Spinal cord (tissue), 10 donors: ENCODE data around the gene TNK2. TPM values are rescaled to one million over a fixed set of nuclear protein-coding genes. Genes with fewer than 3 reads are reported as not detected.
"Not testable (repeated sequence)": the region's sequence is repeated elsewhere in the genome, so short reads cannot be mapped to it uniquely, and the experiment has no call there.

ENCODE experiments used
- DNase-seq, 6 donors: peaks; one replicate each; pipeline versions ENCODE4 v3.0.0 to v3.0.0-alpha.2; 2013 to 2015; ENCODE audit warnings: low spot score in 6 of 6, low read depth in 4 of 6
- H3K27ac ChIP-seq: one replicate; pipeline ENCODE4 v1.5.1; 2013; ENCODE audit warnings: low read depth, low read length, control low read depth
- H3K27me3 ChIP-seq: one replicate; pipeline ENCODE4 v1.6.1; 2013; ENCODE audit warnings: low read length; ENCODE audit not compliant: control insufficient read depth, insufficient read depth
- H3K36me3 ChIP-seq: one replicate; pipeline ENCODE4 v1.6.1; 2013; ENCODE audit warnings: low read length; ENCODE audit not compliant: control insufficient read depth, insufficient read depth
- H3K4me1 ChIP-seq: one replicate; pipeline ENCODE4 v1.6.1; 2013; ENCODE audit warnings: low read length; ENCODE audit not compliant: control insufficient read depth, insufficient read depth
- H3K4me3 ChIP-seq: one replicate; pipeline ENCODE4 v1.5.1; 2013; ENCODE audit warnings: low read depth, low read length, control low read depth
- H3K9me3 ChIP-seq: one replicate; pipeline ENCODE4 v1.6.1; 2013; ENCODE audit warnings: low read length; ENCODE audit not compliant: control insufficient read depth, insufficient read depth
- WGBS: methylation state at CpG from one replicate; pipeline ENCODE4 v1.1.5; 2013; ENCODE audit warnings: missing lambda C conversion rate; ENCODE audit not compliant: insufficient coverage; 5-methylcytosine and 5-hydroxymethylcytosine counted together
- long read RNA-seq, 4 donors: transcript quantifications; one replicate each; lab custom pipeline, GENCODE V29; 2026
- polyA plus RNA-seq, 2 donors: library from polyadenylated mRNA; unstranded; fragments of 120-200 nt; gene quantifications; one replicate each; pipeline ENCODE4 v1.2.1, GENCODE V29; 2013; ENCODE audit not compliant: insufficient read length in 2 of 2
- total RNA-seq, 2 donors: library from RNA; depleted of rRNA in 1 of 2; stranded (reverse); fragments of 120-200 nt in 1 of 2; fragments of >200 nt in 1 of 2; gene quantifications; one replicate each; pipeline versions ENCODE4 v1.2.3 to v1.2.4, GENCODE V29; 2013 to 2014
- donor health status: healthy.

TNK2 gene
- 10 to 100 TPM; 16.1 to 28.3 TPM for total RNA-seq
- polyA plus RNA-seq, result 100 to 1,000 TPM; 228 to 229 TPM
- long read RNA-seq, donor 1, transcript TNK2-205 (4 exons, 3,377 nt), result major isoform, 10 of 11 reads
- long read RNA-seq, donor 1, partial matches to known transcripts, result 0 of 11 reads
- long read RNA-seq, donor 1, other reads (novel, unspliced or antisense), result 0 of 11 reads
- long read RNA-seq, donor 2, transcript TNK2-205 (4 exons, 3,377 nt), result major isoform, 10 of 10 reads
- long read RNA-seq, donor 2, partial matches to known transcripts, result 0 of 10 reads
- long read RNA-seq, donor 2, other reads (novel, unspliced or antisense), result 0 of 10 reads
- long read RNA-seq, donor 3, transcript TNK2-205 (4 exons, 3,377 nt), result major isoform, 5 of 5 reads
- long read RNA-seq, donor 3, partial matches to known transcripts, result 0 of 5 reads
- long read RNA-seq, donor 3, other reads (novel, unspliced or antisense), result 0 of 5 reads
- long read RNA-seq, donor 4, transcript TNK2-205 (4 exons, 3,377 nt), result major isoform, 5 of 5 reads
- long read RNA-seq, donor 4, partial matches to known transcripts, result 0 of 5 reads
- long read RNA-seq, donor 4, other reads (novel, unspliced or antisense), result 0 of 5 reads

DNA sequence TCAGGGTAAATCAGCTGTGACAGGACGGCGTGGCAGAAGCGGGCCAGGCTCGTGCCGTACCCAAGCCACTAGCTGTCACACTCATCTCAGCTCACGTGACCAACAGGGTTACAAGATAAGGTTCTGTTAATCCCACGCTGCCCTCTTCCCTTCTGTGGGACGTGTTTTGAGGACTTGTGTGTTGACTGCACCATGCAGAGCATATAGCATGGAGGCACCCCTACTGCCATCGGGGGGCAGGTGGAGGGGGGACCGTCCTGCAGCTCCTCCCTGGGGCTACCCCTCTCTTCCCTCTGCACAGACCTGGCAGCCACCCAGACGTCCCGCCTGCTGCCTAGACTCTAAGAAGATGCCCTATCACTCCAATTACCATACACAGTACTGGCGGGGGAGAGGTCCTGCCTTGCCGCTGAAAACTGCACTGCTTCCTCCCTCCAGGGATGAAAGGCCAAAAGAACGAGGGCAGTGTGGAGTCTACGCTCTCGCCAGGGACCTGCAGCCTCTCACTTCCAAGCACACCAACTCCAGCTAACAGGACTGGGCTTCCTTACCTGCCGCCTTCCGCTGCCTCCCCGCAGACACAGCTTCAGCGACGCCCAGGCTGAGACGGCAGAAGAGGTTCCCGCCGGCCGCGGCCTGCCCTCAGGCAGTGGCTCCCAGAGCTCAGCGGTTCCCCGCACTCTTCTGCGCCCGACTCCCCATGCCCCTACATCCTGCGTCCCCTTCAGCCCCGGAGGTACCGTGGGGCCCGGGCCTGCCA is at the start of gene TNK2:
Gene TNK2, minus strand, starts transcription at position 618 of the 760 bp plus-strand sequence. CDS start 19,963 bp downstream, outside the sequence.
- peak in 2 of 6 donors; percentile 49 to 53 for DNase-seq
- 2% methylated on average over 28 of the region's 35 CpGs for WGBS
- H3K27me3 ChIP-seq, result no peaks in the 10 kb centered on the region
- no peaks in the 10 kb centered on the region for H3K9me3 ChIP-seq
- H3K4me3 ChIP-seq, result peak within 1 kb of the TSS; percentile 58
- peaks cover 8% of the 10 kb centered on the region for H3K36me3 ChIP-seq
- peaks cover 31% of the 10 kb centered on the region for H3K4me1 ChIP-seq
- no peak within 1 kb of the TSS for H3K27ac ChIP-seq

DNA sequence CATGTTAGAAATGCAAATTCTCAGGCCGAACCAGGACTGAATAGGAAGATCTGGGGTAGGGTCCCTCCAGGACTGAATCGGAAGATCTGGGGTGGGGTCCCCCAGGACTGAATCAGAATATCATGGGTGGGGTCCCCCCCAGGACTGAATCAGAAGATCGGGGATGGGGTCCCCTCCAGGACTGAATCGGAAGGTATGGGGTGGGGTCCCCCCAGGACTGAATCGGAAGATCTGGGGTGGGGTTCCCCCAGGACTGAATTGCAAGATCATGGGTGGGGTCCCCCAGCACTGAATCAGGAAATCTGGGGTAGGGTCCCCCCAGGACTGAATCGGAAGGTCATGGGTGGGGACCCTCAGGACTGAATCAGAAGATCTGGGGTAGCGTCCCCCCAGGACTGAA is 48.2 kb upstream of the TNK2 start:
- WGBS, result 94% methylated on average over 6 of the region's 7 CpGs
- DNase-seq, result no peak
- H3K4me3 ChIP-seq, result no peak overlapping the region

DNA sequence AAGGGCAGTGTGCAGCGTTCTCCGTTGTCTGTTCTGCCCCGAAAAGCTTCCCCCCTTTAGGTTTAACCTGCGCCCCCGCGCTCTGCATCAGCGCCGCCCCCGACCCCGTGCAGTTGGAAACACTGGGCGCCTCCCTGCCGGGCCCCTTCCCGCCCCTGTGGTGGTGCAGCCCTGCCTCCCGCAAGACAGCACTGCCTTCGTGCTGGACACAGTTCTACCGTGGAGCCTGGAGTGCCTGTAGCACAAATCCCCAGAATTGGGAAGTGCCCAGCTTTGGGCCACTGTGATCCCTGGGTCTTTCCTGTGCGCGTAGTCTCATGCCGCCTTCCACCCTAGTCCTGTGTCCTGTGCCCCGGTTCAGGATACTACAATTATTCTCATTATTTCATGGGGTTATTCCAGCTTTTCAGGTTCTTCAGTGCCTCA is 47.1 kb upstream of the TNK2 start:
- not testable (repeated sequence) for DNase-seq, H3K4me3 ChIP-seq
- WGBS, result 22% methylated on average over 19 of the region's 20 CpGs

More for the DNA sequence above, 48.2 kb upstream of the TNK2 start:
- Histone ChIP-seq H3K27ac (no peak overlapping the region), H3K4me1 (peaks cover 10% of the 10 kb centered on the region), H3K36me3 (peaks cover 17% of the 10 kb centered on the region), H3K27me3 (no peaks in the 10 kb centered on the region), H3K9me3 (no peaks in the 10 kb centered on the region)

DNA sequence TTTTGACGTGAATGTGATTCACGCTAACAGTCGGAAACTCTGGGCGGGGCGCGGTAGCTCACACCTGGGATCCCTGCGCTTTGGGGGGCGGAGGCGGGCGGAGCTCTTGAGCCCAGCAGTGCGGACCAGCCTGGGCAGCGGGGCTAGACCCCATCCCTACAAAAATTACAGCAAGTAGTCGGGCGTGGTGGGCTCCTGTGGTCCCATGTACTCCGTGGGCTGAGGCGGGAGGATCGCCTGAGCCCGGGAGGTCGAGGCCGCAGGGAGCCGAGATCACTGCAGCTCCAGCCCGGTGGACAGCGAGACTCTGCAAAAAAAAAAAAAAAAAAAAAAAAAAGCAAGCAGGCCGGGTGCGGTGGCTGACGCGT is 46.4 kb upstream of the TNK2 start:
- Histone ChIP-seq H3K4me1 (peaks cover 10% of the 10 kb centered on the region), H3K4me3 (peak overlapping the region; percentile 29), H3K36me3 (peaks cover 13% of the 10 kb centered on the region)
- H3K9me3 ChIP-seq, H3K27ac ChIP-seq, H3K27me3 ChIP-seq, DNase-seq: not testable (repeated sequence)
- WGBS, result 0% methylated on average over 1 of the region's 27 CpGs

More for the DNA sequence above, 47.1 kb upstream of the TNK2 start:
- H3K27ac ChIP-seq, H3K9me3 ChIP-seq, H3K27me3 ChIP-seq: not testable (repeated sequence)
- H3K36me3 ChIP-seq, result peaks cover 15% of the 10 kb centered on the region
- H3K4me1 ChIP-seq, result peaks cover 10% of the 10 kb centered on the region

DNA sequence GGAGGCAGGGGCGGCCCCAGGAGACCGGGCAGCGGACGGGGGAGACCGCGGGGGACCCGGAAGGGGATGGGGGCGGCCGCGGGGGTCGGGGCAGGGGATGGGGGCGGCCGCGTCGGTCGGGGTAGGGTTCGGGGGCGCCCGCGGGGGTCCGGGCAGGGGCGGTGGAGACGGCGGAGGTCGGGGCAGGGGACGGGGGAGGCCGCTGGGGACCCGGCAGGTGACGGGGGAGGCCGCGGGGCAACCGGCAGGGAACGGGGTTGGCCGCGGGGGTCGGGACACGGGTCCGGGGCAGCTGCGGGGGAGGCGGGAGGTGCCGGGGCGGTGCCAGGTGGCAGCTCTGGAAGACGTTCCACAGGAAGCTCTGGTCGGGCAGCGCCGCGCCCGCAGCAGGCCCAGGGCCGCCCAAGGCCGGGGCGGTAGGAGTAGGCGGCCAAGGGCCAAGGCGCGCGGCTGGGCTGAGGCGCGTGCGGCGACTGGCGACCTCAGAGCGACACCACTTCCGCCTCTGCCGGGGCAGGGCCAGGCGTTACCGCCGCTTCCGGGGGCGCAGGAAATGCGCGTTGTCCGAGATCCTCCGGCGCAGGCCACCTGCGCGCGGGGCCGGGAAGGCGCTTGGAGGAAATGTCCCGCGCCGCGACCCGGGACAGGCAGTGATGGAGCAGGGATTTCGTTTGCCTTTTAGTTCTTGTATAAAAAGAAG is 45.9 kb upstream of the TNK2 start:
- WGBS, result no CpG with 5 or more reads among the region's 84 CpGs
- H3K9me3 ChIP-seq, result not testable (repeated sequence)

DNA sequence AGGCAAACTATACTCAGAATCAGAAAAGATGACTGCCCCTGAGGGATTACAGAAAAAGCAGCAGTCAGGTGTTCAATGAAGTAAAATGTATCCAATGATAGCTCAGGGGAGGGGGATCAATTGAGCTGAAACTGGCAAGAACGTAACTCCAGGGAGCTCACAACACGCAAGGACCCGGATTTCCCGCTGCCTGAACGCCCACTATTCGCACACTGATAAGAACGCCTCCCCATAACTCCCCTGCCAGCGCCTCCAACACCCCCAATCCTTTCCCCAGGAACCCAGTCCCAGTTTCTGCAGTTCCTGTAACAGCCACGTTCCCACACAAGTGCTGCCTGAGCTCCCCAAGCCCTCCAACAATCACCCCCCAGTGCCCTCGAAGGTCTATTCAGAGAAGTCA is 44.2 kb upstream of the TNK2 start:
- not testable (repeated sequence) for H3K4me1 ChIP-seq, H3K9me3 ChIP-seq, H3K27ac ChIP-seq, H3K4me3 ChIP-seq, DNase-seq, H3K27me3 ChIP-seq, H3K36me3 ChIP-seq
- WGBS, result no CpG with 5 or more reads among the region's 10 CpGs

More for the DNA sequence above, 45.9 kb upstream of the TNK2 start:
- peaks cover 10% of the 10 kb centered on the region for H3K4me1 ChIP-seq
- peaks cover 13% of the 10 kb centered on the region for H3K36me3 ChIP-seq
- H3K4me3 ChIP-seq, result peak overlapping the region; percentile 29
- DNase-seq, result peak; percentile 9 to 90 (median 16)
- not testable (repeated sequence) for H3K27me3 ChIP-seq, H3K27ac ChIP-seq

DNA sequence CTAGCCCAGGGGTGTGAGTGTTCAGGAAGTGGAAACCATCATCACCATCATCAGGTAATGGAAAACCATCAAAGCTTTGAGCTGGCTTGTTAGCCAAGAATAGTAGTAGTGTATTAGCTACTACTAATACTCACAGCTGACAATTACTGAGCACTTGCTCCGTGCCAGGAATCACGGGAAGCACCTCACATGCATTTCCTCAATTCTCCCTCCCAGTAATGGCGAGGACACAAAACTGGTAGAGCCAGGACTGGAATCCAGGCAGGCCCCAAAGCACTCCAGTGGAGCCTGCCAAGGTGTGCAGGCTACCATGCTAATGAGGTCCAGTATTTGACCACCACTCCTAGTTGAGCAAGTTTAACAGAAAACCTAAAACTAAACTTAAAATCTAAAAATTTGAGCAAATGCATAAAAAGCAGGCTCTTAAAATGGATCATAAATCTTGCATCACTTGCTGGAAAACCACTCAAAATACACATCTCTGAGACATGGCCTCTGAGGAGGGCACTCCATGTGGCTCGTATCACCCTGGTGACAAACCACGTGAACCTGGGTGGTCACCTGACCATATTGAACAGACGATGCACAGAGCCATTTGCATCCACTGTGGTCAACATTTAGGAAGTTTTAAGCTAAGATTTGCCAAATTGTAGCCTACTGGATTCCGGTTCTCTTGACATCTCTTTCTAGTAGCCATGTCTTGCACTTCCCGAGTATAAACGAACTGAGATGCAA is 43.3 kb upstream of the TNK2 start:
- H3K9me3 ChIP-seq, H3K27ac ChIP-seq, H3K4me3 ChIP-seq, DNase-seq, H3K36me3 ChIP-seq, H3K4me1 ChIP-seq, H3K27me3 ChIP-seq: not testable (repeated sequence)
- 76% methylated on average over 3 of the region's 9 CpGs for WGBS

DNA sequence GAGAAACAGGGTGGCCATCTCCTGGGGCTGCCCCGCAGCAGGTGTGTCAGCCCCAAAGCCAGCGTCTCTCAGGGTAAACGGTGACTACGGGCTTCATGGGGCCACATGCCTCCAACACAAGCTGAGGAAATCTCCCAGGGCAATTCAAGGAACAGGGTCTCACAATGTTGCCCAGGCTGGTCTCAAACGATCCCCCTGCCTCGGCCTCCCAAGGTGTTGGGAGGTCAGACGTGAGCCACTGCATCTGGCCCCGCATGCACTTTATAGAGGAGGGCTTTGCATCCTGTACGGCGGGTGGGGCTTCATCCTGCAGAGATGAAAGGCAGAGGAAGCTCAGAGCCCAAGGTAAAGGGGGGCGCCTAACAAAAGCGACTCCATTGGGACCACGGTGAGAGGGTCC is 42.4 kb upstream of the TNK2 start:
- not testable (repeated sequence) for H3K27me3 ChIP-seq, DNase-seq
- WGBS, result 93% methylated on average over 8 of the region's 13 CpGs

DNA sequence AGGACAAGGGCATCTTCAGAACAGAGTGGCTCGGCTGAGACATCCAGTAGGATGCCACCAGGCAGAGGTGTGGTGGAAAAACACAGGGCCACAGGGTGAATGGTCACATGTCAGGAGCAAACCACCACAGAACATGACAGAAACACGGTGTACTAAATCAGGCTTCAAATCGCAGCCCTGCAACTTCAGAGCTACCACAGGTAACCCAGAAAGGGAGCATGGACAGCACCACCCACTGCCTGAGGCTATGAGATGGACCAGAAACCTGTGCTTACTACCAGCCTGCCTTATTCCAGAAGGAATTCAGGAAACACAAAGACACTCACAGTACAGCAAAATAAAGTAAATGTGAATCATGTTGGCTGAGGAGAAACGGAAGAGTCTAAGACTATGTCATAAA is 41.8 kb upstream of the TNK2 start:
- 80% methylated on average over 3 of the region's 4 CpGs for WGBS
- H3K9me3 ChIP-seq, H3K27ac ChIP-seq: not testable (repeated sequence)

More for the DNA sequence above, 42.4 kb upstream of the TNK2 start:
- not testable (repeated sequence) for H3K9me3 ChIP-seq, H3K27ac ChIP-seq, H3K4me1 ChIP-seq, H3K36me3 ChIP-seq, H3K4me3 ChIP-seq

More for the DNA sequence above, 41.8 kb upstream of the TNK2 start:
- H3K4me3 ChIP-seq, H3K36me3 ChIP-seq, DNase-seq, H3K27me3 ChIP-seq, H3K4me1 ChIP-seq: not testable (repeated sequence)
